GM12892 (cell line): Measurements from ENCODE around the gene CNN1.

ENCODE experiments used
- DNase-seq: peaks from one replicate; pipeline ENCODE4 v3.0.0; 2011; ENCODE audit not compliant: insufficient read length
- FAIRE-seq: peaks from 2 replicates; lab custom pipeline; 2011; peaks lifted over from hg19 to GRCh38; lab: Jason Lieb, UNC
- POLR2A ChIP-seq: IDR thresholded peaks from 2 replicates; pipeline ENCODE4 v1.6.1; 2011; ENCODE audit warnings: low read depth, low read length, control low read depth
- POLR2AphosphoS5 ChIP-seq: IDR thresholded peaks from 2 replicates; pipeline ENCODE4 v1.6.1; 2011; ENCODE audit warnings: low read depth, low read length, control low read depth
- TAF1 ChIP-seq: IDR thresholded peaks from 2 replicates; pipeline ENCODE4 v1.6.1; 2011; ENCODE audit warnings: low read depth, mild to moderate bottlenecking, control low read depth, low read length, borderline replicate concordance

The CNN1 gene

DNA sequence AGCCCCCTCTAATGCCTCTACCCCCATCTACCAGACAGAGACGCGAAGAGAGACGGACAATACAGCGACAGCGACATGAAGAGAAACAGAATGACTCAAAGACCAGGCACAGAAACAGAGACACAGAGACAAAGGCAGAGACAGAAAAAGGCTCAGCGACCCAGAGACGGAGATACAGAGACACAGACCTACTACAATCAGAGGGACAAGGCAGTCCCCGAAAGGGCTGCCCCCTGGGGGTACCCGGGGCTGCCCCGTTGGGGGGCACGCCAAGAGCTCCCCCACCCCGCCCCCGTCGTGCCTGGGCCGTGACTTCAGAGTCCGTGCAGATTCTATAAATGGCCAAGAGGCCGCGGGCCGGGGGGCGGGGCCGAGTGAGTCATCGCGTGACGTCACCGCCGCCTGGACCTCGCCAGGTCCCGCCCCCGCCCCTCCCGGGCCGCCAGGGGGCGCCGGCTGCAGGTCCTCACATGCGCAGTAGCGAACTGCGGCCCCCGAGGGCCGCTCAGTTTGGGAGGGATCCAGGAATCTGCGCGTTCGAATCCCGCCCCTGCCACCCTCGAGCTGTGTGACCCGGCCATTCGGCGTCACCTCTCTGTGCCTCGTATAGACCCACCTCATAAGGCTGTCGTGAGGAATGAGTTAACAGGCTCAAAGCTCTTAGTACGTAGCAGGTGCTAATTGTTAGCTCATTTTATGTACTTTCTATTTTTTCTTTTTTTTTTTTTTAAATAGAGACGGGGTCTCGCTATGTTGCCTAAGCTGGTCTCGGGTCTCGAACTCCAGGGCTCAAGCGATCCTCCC lies 2.7 kb upstream of the CNN1 start:
- DNase-seq (peak; percentile 92), FAIRE-seq (peak; percentile 93)

DNA sequence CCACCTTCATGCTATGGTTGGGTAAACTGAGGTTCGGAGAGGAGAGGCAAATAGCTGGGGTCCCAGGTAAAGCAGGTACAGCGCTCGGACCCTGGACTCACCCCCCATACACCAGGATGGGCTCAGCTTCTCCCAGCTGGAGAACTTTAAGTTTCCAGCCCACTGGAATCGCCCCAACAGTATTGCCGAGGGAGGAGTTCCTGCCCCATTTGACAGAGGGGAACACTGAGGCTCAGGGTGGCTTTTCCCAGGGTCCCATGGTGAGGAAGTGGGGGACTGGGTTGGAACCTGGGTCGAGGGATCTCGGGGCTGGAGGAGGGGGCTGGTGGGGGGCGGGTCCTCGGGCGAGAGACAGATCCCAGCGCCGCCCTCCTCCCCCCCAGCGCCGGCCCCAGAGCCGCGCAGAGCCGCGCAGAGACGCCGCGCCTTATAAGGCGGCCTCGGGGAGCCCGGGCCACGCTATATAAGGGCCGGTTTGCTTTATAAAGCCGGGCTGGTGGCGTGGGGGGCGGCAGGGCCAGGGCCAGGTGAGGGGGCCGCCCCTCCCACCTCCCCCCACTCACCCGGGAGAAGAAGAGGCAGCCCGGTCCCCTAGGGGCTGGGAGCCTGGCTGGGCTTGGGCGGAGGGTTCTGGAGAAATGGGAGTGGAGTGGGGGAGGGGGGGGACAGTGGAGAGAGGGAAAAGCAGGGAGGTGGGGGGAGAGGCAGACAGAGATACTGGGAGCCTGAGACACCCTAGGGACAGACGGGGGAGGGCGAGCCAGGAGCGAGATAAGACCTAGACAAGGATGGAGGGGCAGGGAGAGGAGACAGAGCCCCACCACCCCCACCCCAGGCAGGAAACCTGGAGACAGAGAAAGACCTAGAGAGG lies 1.1 kb downstream of the CNN1 start:
- FAIRE-seq (no peak), DNase-seq (no peak)
- no peak for TF ChIP-seq POLR2AphosphoS5
- TF ChIP-seq POLR2A, result no peak
- TF ChIP-seq TAF1, result no peak

More for the DNA sequence above, 2.7 kb upstream of the CNN1 start:
- TF ChIP-seq POLR2AphosphoS5 (no peak), POLR2A (no peak), TAF1 (no peak)

- TF ChIP-seq POLR2AphosphoS5 (no peak), TAF1 (no peak), POLR2A (no peak)
- FAIRE-seq, result no peak
- DNase-seq, result no peak
Measured at GRCh38 chr19:11540645-11541044, 2.0 kb downstream of the CNN1 start.

GRCh38 chr19:11541238-11541637 lies 2.6 kb downstream of the CNN1 start:
- FAIRE-seq (no peak), DNase-seq (no peak)
- TF ChIP-seq POLR2AphosphoS5 (no peak), TAF1 (no peak), POLR2A (no peak)

DNA sequence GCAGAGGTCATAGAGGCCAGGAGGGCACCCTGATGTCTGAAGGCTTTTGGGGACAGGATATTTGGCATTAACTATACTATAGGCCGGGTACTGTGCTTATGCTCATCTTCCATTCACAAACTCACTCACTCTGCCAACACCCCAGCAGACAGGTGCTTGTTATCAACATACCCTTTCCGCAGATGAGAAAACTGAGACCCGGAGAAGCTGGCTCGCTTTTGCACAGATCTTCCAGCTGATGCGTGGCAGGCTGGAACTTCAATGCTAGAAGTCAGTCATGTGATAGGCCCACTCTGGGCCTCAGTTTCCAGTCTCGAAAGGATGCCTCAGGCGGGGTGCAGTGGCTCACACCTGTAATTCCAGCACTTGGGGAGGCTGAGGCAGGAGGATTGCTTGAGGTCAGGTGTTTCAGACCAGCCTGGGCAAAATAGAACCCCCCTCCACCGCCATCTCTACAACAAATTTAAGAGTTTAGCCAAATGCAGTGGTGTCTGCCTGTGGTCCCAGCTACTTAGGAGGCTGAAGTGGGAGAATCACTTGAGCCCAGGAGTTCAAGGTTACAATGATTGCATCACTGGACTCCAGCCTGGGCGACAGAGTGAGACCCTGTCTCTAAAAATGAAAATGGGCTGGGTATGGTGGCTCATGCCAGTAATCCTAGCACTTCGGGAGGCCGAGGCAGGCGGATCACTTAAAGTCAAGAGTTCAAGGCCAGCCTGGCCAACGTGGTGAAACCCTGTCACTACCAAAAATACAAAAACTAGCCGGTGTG lies 9.5 kb downstream of the CNN1 start:
- DNase-seq, result no peak
- no peak for FAIRE-seq
- TF ChIP-seq POLR2AphosphoS5 (no peak), POLR2A (no peak), TAF1 (no peak)

DNA sequence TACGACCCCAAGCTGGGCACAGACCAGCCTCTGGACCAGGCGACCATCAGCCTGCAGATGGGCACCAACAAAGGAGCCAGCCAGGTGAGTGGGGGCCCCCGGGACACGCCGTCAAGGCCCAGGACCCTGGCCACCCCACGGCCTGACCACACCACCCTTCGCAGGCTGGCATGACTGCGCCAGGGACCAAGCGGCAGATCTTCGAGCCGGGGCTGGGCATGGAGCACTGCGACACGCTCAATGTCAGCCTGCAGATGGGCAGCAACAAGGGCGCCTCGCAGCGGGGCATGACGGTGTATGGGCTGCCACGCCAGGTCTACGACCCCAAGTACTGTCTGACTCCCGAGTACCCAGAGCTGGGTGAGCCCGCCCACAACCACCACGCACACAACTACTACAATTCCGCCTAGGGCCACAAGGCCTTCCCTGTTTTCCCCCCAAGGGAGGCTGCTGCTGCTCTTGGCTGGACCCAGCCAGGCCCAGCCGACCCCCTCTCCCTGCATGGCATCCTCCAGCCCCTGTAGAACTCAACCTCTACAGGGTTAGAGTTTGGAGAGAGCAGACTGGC lies 10.8 kb downstream of the CNN1 start:
- DNase-seq (no peak), FAIRE-seq (no peak)
- TF ChIP-seq POLR2AphosphoS5 (no peak), POLR2A (no peak), TAF1 (no peak)

DNA sequence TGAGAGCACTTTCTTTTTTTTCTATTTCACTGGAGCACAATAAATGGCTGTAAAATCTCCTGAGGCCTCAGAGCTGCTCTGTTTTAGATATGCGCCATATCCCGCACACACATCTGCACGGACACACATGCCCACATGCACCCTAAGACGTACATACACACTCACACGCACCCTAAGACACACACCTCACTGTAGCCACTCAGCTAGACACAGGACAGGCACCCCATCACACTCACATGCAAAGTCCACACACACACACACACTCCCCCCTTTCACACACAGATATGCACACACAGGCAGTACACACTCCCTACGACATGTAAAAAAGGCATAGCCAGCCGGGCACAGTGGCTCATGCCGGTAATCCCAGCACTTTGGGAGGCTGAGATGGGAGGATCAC lies 11.6 kb downstream of the CNN1 start:
- DNase-seq (no peak), FAIRE-seq (no peak)
- TF ChIP-seq TAF1 (no peak), POLR2A (no peak), POLR2AphosphoS5 (no peak)

GRCh38 chr19:11551603-11552235 lies 13.1 kb downstream of the CNN1 start:
- no peak for DNase-seq
- TF ChIP-seq POLR2A, result no peak
- no peak for TF ChIP-seq TAF1
- TF ChIP-seq POLR2AphosphoS5, result no peak
- no peak for FAIRE-seq

DNA sequence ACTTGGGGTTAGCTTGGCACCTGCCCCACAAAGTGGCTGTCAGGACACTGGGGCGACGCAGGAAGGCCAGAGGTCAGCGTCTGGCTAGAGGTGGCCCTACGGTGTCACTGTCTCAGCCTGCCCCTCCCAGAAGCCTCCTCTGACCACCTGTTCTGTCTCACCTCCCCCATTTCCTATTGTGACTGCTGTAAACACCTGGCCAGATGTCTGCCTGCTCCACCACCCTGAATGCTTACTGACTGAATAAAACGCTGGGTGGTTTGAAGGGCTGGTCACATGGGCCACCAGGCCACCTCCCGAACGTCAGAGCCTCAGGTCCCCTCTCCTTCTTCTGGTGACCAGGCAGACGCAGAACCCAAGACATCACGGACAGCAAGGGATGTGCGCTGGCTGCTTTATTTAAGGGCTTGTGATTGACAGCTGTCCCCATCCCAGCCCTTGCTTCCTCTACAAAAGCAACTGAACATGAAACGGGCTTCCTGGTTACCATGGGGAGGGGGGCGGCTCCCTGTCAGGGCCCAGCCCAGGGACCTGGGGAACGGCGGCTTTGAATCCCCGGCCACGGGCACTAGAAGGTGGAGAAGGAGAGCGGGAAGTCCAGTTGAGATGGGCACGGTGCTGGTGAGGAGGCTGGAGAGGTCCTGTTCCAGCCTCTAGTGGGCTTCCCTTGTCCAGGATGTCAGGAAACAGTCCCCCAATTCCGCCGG lies 14.2 kb downstream of the CNN1 start:
- peak; percentile 9 for DNase-seq
- TF ChIP-seq POLR2AphosphoS5, result no peak
- no peak for FAIRE-seq

- DNase-seq, result peak; percentile 46
- no peak for FAIRE-seq
- TF ChIP-seq POLR2A (no peak), TAF1 (no peak), POLR2AphosphoS5 (no peak)
Measured at GRCh38 chr19:11554160-11554559, 15.5 kb downstream of the CNN1 start.
